HG03175 (cell line): Measurements from ENCODE around the gene ZNF644.
"Not testable (repeated sequence)": the region's sequence is repeated elsewhere in the genome, so short reads cannot be mapped to it uniquely, and the experiment has no call there.

Source experiments
- ATAC-seq: cut with Tn5 transposase; IDR thresholded peaks from one replicate; pipeline ENCODE4 v1.9.1; 2021; ENCODE audit warnings: mild to moderate bottlenecking, moderate library complexity; ENCODE audit not compliant: unreplicated experiment

Gene ZNF644

GRCh38 chr1:90936061-90936460 lies 85.8 kb downstream of the ZNF644 start:
- ATAC-seq, result no peak

DNA sequence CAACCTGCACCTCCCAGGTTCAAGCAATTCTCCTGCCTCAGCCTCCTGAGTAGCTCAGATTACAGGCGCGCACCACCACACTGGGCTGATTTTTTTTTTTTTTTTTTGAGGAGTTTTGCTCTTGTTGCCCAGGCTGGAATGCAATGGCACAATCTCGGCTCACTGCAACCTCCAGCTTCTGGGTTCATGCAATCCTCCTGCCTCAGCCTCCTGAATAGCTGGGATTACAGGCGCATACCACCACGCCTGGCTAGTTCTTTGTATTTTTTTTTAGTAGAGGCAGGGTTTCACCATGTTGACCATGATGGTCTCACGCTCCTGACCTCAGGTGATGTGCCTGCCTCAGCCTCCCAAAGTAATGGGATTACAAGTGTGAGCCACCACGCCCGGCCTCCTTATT lies 93.6 kb downstream of the ZNF644 start:
- ATAC-seq, result not testable (repeated sequence)

DNA sequence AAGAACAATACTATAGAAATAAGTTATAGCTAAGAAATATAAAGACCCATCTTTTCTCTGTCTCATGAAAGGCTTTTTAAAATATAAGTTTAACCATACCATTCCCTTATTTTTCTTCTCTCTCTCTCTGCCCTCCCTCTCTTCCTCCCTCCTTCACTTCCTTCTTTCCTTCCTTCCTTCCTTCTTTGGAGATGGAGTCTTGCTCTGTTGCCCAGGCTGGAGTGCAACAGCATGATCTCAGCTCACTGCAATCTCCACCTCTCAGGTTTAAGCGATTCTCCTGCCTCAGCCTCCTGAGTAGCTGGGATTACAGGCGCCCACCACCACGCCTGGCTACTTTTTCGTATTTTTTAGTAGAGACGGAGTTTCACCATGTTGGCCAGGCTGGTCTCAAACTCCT lies 94.2 kb downstream of the ZNF644 start:
- not testable (repeated sequence) for ATAC-seq

DNA sequence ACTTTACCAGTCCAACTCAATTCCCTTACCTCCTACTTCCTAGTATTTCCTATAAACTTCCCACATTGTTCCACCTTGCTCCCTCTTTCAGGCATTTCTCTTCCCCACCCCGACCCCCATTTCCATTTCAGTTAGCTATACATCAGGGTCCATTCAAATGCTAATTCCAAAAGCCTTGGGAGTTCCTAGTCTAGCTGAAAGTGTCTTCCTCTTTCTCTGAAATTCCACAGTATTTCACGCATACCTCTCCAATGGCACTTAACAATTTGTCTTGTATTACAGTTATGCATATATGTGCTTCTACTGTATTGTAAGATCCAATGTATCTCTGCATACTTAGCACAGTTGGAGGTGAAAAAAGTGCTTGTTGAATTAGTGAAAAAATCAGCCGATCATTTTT lies 94.9 kb downstream of the ZNF644 start:
- ATAC-seq, result no peak

- no peak for ATAC-seq
These were observed 95.6 kb downstream of the ZNF644 start for GRCh38 chr1:90925928-90926869.

DNA sequence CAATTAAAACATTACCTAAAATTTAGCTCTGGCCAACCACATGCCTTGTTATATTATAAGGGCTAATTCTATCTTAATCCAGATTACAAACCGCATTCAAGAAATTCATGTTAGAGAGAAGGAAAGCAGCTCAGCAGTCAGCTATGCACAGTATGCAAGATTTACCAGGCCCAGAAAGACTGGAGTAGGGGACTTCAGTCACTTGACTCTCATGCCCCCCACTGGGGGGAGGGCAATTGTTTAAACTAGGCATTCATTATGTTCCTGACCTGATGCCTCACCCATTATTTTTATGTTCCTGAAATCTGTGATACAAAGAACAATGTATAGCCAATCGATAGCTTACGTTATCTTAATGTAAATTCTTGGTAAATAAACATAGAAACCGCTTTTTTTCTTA lies 96.9 kb downstream of the ZNF644 start:
- ATAC-seq, result no peak

GRCh38 chr1:90922996-90923395 lies 98.8 kb downstream of the ZNF644 start:
- ATAC-seq, result no peak

DNA sequence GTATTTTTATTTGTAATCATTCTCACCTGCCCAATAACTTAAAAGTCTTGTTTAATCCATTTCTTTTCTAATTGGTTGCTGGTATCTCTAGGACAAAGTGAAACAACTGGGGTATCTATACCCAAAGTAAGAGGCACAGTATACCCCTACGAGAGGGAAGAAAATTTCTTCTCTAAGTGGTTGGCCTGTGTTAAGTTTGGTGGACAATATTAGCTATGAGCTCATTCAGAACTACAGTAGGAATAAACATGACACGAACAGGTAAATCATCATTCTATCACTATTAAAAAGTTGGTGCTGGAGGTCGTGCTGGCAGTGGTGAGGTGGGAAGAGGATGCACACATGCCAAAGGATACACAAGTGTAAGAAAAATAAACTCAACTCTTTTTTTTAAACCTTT lies 99.6 kb downstream of the ZNF644 start:
- ATAC-seq, result no peak

DNA sequence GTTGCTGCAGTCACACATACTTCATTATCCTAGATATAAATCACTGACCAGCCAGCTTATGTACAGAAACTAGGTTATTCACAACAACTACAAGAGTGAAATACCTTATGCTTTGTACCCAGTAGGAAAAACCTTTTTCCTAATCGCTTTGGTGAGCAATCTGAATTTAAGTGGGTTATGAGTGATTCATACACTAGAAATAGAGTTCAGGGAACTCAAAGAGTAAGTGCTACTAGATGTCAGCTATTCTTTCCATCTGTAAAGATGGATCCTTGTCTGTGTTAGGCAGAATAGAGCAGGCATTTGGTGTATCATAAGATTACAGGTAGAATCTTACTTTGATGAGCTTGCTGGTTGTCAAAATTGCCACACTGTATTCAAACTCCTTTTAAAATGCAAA lies 101.9 kb downstream of the ZNF644 start:
- ATAC-seq, result no peak

- ATAC-seq, result no peak
These were observed 102.6 kb downstream of the ZNF644 start for GRCh38 chr1:90919190-90919719.

- no peak for ATAC-seq
These were observed 110.5 kb downstream of the ZNF644 start for GRCh38 chr1:90911353-90911752.

- no peak for ATAC-seq
These were observed 119.2 kb downstream of the ZNF644 start for GRCh38 chr1:90902672-90903071.

DNA sequence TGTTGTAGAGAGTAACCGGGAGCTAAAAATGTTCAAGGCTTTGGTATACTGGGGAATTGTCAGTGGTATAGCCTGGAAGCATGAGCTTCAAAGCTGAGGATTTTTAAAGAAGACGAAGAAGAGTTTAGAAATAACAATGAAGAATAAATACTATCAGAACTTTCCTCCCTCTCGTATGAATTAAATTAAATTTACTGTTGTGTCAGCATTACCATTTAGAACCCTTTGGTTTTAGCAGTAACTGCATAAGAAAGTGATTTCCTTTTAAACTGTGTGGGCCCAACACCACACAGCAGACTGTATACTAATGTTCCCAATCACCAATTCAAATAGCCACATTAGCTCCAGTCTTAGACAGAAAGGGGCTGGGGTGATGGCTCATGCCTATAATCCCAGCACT lies 122.6 kb downstream of the ZNF644 start:
- no peak for ATAC-seq

GRCh38 chr1:90893679-90894078 lies 128.2 kb downstream of the ZNF644 start:
- ATAC-seq, result not testable (repeated sequence)

DNA sequence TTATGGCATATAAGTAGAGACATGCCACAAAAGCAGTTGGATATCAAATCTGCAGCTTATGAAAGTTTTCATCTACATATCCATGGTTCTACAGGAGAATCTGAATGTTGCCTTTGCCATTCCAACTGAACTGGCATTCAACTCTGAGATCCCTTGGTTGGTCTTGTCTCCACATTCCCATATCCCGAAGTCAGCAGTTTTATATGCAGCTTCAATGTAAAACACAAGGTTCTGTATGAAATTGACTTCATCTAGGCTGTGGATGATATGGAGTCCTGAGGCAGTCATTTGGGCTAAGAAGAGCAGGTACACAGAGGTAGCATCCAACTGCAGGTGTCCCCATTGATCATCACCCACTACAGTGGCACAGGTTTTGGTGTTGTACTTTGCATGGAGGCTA lies 129.0 kb downstream of the ZNF644 start:
- ATAC-seq, result not testable (repeated sequence)

DNA sequence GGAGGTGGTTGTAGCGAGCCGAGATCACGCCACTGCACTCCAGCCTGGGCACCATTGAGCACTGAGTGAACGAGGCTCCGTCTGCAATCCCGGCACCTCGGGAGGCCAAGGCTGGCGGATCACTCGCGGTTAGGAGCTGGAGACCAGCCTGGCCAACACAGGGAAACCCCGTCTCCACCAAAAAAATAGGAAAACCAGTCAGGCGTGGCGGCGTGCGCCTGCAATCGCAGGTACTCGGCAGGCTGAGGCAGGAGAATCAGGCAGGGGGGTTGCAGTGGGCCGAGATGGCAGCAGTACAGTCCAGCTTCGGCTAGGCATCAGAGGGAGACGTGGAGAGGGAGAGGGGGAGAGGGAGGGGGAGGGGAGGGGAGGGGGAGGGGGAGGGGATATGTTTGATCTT lies 129.6 kb downstream of the ZNF644 start:
- not testable (repeated sequence) for ATAC-seq

GRCh38 chr1:90891756-90892155 lies 130.1 kb downstream of the ZNF644 start:
- not testable (repeated sequence) for ATAC-seq

DNA sequence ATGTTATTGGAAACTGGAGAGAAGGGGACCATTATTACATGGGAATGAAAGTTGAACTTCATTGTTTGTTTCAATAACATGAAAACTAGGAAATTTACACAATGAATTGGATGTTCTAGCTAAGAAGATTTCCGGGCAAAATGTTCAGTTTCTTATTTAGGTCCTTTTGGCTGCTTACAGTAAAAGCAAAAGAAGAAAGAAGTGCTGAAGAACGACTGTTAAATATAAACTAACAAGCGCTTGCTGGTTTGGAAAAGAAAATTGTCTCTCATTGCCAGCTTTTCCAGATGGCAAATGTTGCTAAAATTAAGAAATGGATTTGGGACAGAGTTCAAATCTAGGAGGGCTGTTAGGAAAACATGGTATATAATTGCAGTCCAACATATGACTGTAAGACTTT lies 139.6 kb downstream of the ZNF644 start:
- no peak for ATAC-seq

GRCh38 chr1:90881034-90881433 lies 140.8 kb downstream of the ZNF644 start:
- ATAC-seq, result no peak

DNA sequence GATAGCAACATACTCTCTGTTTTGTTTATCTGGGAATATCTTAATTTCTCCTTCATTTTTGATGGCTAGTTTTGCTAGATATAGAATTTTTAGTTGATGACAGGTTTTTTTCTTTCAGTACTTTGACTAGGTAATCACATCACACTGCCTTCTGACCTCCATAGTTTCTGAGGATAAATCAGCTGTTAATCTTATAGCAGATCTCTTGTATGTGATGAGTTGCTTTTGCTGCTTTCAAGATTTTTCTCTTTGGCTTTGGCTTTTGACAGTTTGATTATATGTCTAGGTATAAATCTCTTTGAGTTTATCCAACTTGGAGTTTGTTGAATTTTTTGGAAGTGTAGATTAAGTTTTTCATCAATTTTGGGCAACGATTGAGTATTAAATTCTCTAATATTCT lies 142.6 kb downstream of the ZNF644 start:
- ATAC-seq, result no peak

DNA sequence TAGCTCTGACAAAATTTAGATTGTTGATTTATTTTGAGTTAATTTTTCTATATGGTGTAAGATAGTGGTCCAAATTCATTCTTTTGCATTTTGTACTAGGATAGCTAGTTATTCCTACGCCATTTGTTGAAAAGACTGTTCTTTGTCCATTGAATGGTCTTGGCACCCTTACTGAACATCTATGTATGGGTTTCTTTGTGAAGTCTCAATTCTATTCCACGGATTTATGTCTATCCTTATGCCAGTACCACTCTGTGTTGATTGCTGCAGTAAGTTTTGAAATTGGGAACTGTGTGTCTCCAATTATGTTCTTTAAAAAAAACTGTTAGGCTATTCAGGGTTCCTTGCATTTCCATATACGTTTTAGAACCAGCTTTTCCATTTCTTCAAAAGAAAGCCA lies 145.7 kb downstream of the ZNF644 start:
- no peak for ATAC-seq
